ENCODE measurements around the gene SMARCB1.

Gene SMARCB1

GRCh38 chr22:23841736-23842445, 55.1 kb downstream of the SMARCB1 start:
- H3K4me2 ChIP-seq (ENCODE audit: low read length), result no peak overlapping the region
- no peak overlapping the region for H3K4me3 ChIP-seq (ENCODE audit: low read length)
- peaks cover 43% of the 10 kb centered on the region for H3K4me1 ChIP-seq (ENCODE audit: low read length)
- H3K36me3 ChIP-seq (replicated peaks; ENCODE audit: low read depth, low read length), result peaks cover 10% of the 10 kb centered on the region
- no peaks in the 10 kb centered on the region for H3K79me2 ChIP-seq (ENCODE audit: low read length)
- no peak overlapping the region for H3K27ac ChIP-seq (ENCODE audit: low read length)
- no peak overlapping the region for H3K9ac ChIP-seq (ENCODE audit: low read length)
- TF ChIP-seq CTCF (IDR thresholded peaks at IDR 0.05; ENCODE audit: low read depth, low read length) (no peak), EZH2phosphoT487 (IDR thresholded peaks at IDR 0.05; ENCODE audit: low read depth) (no peak)
- no peak overlapping the region for H2AFZ ChIP-seq (ENCODE audit: low read depth, low read length)
- no peaks in the 10 kb centered on the region for H3K9me3 ChIP-seq (ENCODE audit: insufficient read depth, low read length)
- no peaks in the 10 kb centered on the region for H3K27me3 ChIP-seq (ENCODE audit: low read depth, low read length)
- 0 out of 2 replicates have a peak, but pooled peaks cover 3% of the 10 kb centered on the region for H4K20me1 ChIP-seq (ENCODE audit: insufficient read depth, low read length)

DNA sequence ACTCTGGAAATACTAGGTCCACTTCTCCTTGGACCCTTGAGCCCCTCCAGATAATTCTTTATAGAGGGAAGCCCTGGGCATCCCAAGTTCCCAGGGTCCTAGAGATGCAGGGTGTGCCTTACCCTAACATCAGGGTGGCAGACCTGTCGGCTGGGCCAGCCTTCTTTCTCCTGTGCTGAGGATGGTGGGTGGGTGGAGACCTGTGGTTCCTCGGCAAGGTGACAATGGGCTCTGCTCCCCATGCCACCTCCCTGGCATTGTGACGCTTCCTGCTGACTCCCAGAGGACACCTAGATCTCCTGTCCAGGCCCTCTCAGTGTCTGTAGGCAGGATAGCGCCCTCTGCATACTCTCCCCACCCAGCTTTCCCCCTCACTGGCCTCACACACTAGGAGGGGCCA, 55.8 kb downstream of the SMARCB1 start:
- TF ChIP-seq CTCF (IDR thresholded peaks at IDR 0.05; ENCODE audit: low read depth, low read length) (no peak), EZH2phosphoT487 (IDR thresholded peaks at IDR 0.05; ENCODE audit: low read depth) (no peak)

GRCh38 chr22:23844739-23845202, 58.0 kb downstream of the SMARCB1 start:
- Histone ChIP-seq H3K4me2 (ENCODE audit: low read length) (peak overlapping the region; percentile 42), H3K4me1 (ENCODE audit: low read length) (peaks cover 52% of the 10 kb centered on the region), H3K27me3 (ENCODE audit: low read depth, low read length) (no peaks in the 10 kb centered on the region), H3K36me3 (replicated peaks; ENCODE audit: low read depth, low read length) (no peaks in the 10 kb centered on the region), H3K9ac (ENCODE audit: low read length) (no peak overlapping the region), H4K20me1 (ENCODE audit: insufficient read depth, low read length) (no peaks in the 10 kb centered on the region), H2AFZ (ENCODE audit: low read depth, low read length) (no peak overlapping the region; the same call in 1 of the 2 replicates), H3K9me3 (ENCODE audit: insufficient read depth, low read length) (no peaks in the 10 kb centered on the region), H3K79me2 (ENCODE audit: low read length) (no peaks in the 10 kb centered on the region), H3K27ac (ENCODE audit: low read length) (no peak overlapping the region), H3K4me3 (ENCODE audit: low read length) (no peak overlapping the region)
- TF ChIP-seq CTCF (IDR thresholded peaks at IDR 0.05; ENCODE audit: low read depth, low read length), result no peak
- TF ChIP-seq EZH2phosphoT487 (IDR thresholded peaks at IDR 0.05; ENCODE audit: low read depth), result no peak

More for the DNA sequence above, 55.8 kb downstream of the SMARCB1 start:
- H3K27ac ChIP-seq (ENCODE audit: low read length), result no peak overlapping the region
- H3K4me1 ChIP-seq (ENCODE audit: low read length), result peaks cover 43% of the 10 kb centered on the region
- H3K4me3 ChIP-seq (ENCODE audit: low read length), result no peak overlapping the region
- H3K9ac ChIP-seq (ENCODE audit: low read length), result no peak overlapping the region
- no peak overlapping the region for H2AFZ ChIP-seq (ENCODE audit: low read depth, low read length)
- H3K36me3 ChIP-seq (replicated peaks; ENCODE audit: low read depth, low read length), result peaks cover 5% of the 10 kb centered on the region
- no peaks in the 10 kb centered on the region for H3K27me3 ChIP-seq (ENCODE audit: low read depth, low read length)
- no peak overlapping the region for H3K4me2 ChIP-seq (ENCODE audit: low read length)
- H4K20me1 ChIP-seq (ENCODE audit: insufficient read depth, low read length), result no peaks in the 10 kb centered on the region
- no peaks in the 10 kb centered on the region for H3K9me3 ChIP-seq (ENCODE audit: insufficient read depth, low read length)
- no peaks in the 10 kb centered on the region for H3K79me2 ChIP-seq (ENCODE audit: low read length)

DNA sequence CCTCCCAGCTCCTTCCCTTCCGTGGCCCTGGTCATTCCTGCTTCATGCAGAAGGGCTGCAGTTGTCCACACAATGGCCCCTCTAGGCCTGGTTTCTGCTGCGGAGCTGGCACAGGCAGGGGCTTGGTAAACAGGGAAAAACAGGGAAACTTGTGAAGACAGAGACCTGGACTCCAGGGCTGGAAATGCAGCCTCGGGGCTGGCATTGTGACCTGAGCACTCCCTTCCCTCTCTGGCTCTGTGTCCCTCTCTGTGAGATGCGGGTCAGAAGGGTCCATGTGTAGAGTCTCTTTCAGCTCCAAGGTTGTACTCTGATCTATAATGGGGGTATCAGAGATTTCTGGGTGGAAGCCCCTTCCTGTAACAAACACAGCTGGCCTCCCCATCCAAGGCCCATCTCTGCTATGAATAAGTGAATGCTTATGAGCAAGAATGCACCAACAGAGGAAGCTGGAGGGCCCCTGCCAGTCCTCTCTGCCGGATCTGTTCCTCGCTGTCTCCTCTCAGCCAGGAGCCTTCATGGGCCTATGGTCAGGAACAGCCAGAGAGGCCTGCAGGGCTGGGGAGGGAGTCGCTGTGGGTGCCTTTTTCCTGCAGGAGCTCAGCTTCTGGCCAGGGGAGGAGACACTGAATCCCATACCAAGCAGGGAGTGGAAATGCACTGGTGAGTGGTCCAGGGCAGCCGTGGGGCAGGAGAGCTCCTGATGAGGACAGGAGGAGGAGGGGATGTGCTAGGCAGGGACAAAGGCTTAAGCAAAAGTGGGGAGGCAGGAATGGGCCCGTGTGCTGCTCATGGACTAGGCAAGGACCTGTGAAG, 58.7 kb downstream of the SMARCB1 start:
- H3K4me1 ChIP-seq (ENCODE audit: low read length), result peaks cover 57% of the 10 kb centered on the region
- H4K20me1 ChIP-seq (ENCODE audit: insufficient read depth, low read length), result no peaks in the 10 kb centered on the region
- no peak overlapping the region for H3K9ac ChIP-seq (ENCODE audit: low read length)
- H3K36me3 ChIP-seq (replicated peaks; ENCODE audit: low read depth, low read length), result no peaks in the 10 kb centered on the region
- H2AFZ ChIP-seq (ENCODE audit: low read depth, low read length), result no peak overlapping the region
- no peaks in the 10 kb centered on the region for H3K27me3 ChIP-seq (ENCODE audit: low read depth, low read length)
- H3K4me3 ChIP-seq (ENCODE audit: low read length), result no peak overlapping the region
- no peaks in the 10 kb centered on the region for H3K79me2 ChIP-seq (ENCODE audit: low read length)
- no peak overlapping the region for H3K4me2 ChIP-seq (ENCODE audit: low read length)
- H3K9me3 ChIP-seq (ENCODE audit: insufficient read depth, low read length), result no peaks in the 10 kb centered on the region
- no peak for TF ChIP-seq EZH2phosphoT487 (IDR thresholded peaks at IDR 0.05; ENCODE audit: low read depth)
- no peak for TF ChIP-seq CTCF (IDR thresholded peaks at IDR 0.05; ENCODE audit: low read depth, low read length)
- no peak overlapping the region for H3K27ac ChIP-seq (ENCODE audit: low read length)

All from OCI-LY3 (cell line).